ENCODE results near the gene EPB41L4A. TPM values are rescaled to one million over a fixed set of nuclear protein-coding genes. Genes with fewer than 3 reads are reported as not detected.

Gene EPB41L4A
- total RNA-seq, 4 donors from 2014 or later = 9.1 to 16.2 (median 14.1) TPM

GRCh38 chr5:112126982-112127381, 292.1 kb downstream of the EPB41L4A start:
- TF ChIP-seq POLR2A (IDR thresholded peaks at IDR 0.05) (no peak), CTCF (IDR thresholded peaks at IDR 0.05) (no peak)
- DNase-seq (ENCODE audit: low spot score in 2 of 2) = no peak
- WGBS, 2 donors = 93 to 94% methylated on average over 4 of the region's 4 CpGs
- H3K4me3 ChIP-seq (ENCODE audit: low read depth, poor library complexity, severe bottlenecking) = no peak overlapping the region
- intact Hi-C loops (cut with DNase I; ENCODE audit: low total_unique reads) = no loop called here

DNA sequence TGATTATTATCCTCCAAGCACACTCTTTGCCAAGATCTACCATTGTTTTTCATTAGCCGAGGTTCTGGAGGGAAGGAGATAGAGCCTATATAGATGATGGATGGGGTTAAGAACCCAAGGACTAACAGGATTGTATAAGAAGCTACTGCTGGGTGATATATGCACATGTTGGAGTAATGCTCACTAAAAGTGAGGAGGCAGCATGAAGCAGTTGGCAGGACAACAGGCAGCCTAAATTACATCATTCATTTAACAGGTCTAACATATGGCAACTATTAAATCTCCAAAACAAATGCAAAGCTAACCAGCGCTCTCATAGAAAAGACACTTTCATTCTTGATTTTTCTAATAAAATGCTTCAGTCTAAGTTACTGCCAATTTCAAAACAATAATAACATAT, 293.2 kb downstream of the EPB41L4A start:
- WGBS, 2 donors = 56 to 80% methylated on average over 2 of the region's 2 CpGs
- intact Hi-C loops (cut with DNase I; ENCODE audit: low total_unique reads) = no loop called here

GRCh38 chr5:112124788-112125187, 294.3 kb downstream of the EPB41L4A start:
- TF ChIP-seq CTCF (IDR thresholded peaks at IDR 0.05) = no peak
- no peak for TF ChIP-seq POLR2A (IDR thresholded peaks at IDR 0.05)
- 49 to 53% methylated on average over 3 of the region's 3 CpGs for WGBS, 2 donors
- intact Hi-C loops (cut with DNase I; ENCODE audit: low total_unique reads) = no loop called here

More for the DNA sequence above, 293.2 kb downstream of the EPB41L4A start:
- DNase-seq (ENCODE audit: low spot score in 2 of 2) = no peak
- TF ChIP-seq POLR2A (IDR thresholded peaks at IDR 0.05) (no peak), CTCF (IDR thresholded peaks at IDR 0.05) (no peak)
- H3K4me3 ChIP-seq (ENCODE audit: low read depth, poor library complexity, severe bottlenecking) = no peak overlapping the region

DNA sequence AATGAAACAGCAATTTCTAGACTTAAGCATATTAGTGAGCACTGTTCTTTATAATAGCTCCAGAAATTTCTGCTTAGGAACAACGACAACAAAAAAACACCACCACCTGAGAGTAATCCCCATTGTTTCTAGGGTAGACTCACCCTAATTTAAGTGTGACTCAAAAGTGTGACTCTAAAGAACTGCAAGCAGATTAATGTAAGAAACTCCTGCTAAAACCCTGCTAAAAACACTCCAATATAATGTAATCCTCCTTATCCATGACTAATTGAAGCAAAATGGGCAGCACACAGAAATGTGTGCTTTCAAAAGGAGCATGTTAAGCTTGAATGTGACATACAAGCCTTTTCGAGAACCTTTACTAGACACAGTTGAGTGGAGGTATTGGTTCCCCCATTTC, 296.0 kb downstream of the EPB41L4A start:
- WGBS, 2 donors = 91 to 92% methylated on average over 2 of the region's 2 CpGs
- DNase-seq (ENCODE audit: low spot score in 2 of 2) = no peak
- no peak overlapping the region for H3K4me3 ChIP-seq (ENCODE audit: low read depth, poor library complexity, severe bottlenecking)
- TF ChIP-seq POLR2A (IDR thresholded peaks at IDR 0.05) = no peak
- no peak for TF ChIP-seq CTCF (IDR thresholded peaks at IDR 0.05)
- intact Hi-C loops (cut with DNase I; ENCODE audit: low total_unique reads) = no loop called here

More at GRCh38 chr5:112124788-112125187, 294.3 kb downstream of the EPB41L4A start:
- no peak overlapping the region for H3K4me3 ChIP-seq (ENCODE audit: low read depth, poor library complexity, severe bottlenecking)
- DNase-seq (ENCODE audit: low spot score in 2 of 2) = no peak

- whole genome bisulfite sequencing, 2 donors = 92 to 97% methylated on average over 3 of the region's 3 CpGs
- H3K4me3 ChIP-seq (ENCODE audit: low read depth, poor library complexity, severe bottlenecking) = no peak overlapping the region
- no peak for TF ChIP-seq POLR2A (IDR thresholded peaks at IDR 0.05)
- no peak for TF ChIP-seq CTCF (IDR thresholded peaks at IDR 0.05)
- intact Hi-C loops (cut with DNase I; ENCODE audit: low total_unique reads) = no loop called here
- no peak for DNase-seq (ENCODE audit: low spot score in 2 of 2)
These were observed 296.7 kb downstream of the EPB41L4A start for GRCh38 chr5:112122353-112122752.

GRCh38 chr5:112121258-112121657, 297.8 kb downstream of the EPB41L4A start:
- no peak overlapping the region for H3K4me3 ChIP-seq (ENCODE audit: low read depth, poor library complexity, severe bottlenecking)
- no peak for TF ChIP-seq CTCF (IDR thresholded peaks at IDR 0.05)
- TF ChIP-seq POLR2A (IDR thresholded peaks at IDR 0.05) = no peak
- no peak for DNase-seq (ENCODE audit: low spot score in 2 of 2)
- intact Hi-C loops (cut with DNase I; ENCODE audit: low total_unique reads) = no loop called here
- 83 to 88% methylated on average over 3 of the region's 3 CpGs for WGBS, 2 donors

All from lower leg skin (tissue), 4 donors.